Tibial artery (tissue), 4 donors: ENCODE measurements around the gene KRT85.
"Not testable (repeated sequence)": the region's sequence is repeated elsewhere in the genome, so short reads cannot be mapped to it uniquely, and the experiment has no call there.

ENCODE experiments used
- DNase-seq, 2 donors: peaks; one replicate each; pipeline ENCODE4 v3.0.0-alpha.2; 2019
- H3K27ac ChIP-seq, 2 donors: fragments of 200-600 bp; sonication (generic) in 1 of 2; 1 replicate in 1 of 2; 2 replicates in 1 of 2; pipeline ENCODE4 v1.5.1; 2018 to 2019; ENCODE audit warnings: mild to moderate bottlenecking in 1 of 2
- H3K27me3 ChIP-seq, 2 donors: fragments of 200-600 bp; sonication (generic) in 1 of 2; one replicate each; pipeline versions ENCODE4 v1.5.1 to v1.6.0; 2016 to 2019
- H3K36me3 ChIP-seq, 3 donors: fragments of 200-600 bp; sonication (generic) in 2 of 3; one replicate each; pipeline ENCODE4 v1.5.1; 2016 to 2019; ENCODE audit warnings: mild to moderate bottlenecking in 2 of 3
- H3K4me1 ChIP-seq, 4 donors: fragments of 200-600 bp; sonication (generic) in 2 of 4; 1 replicate in 3 of 4; 2 replicates in 1 of 4; pipeline ENCODE4 v1.5.1; 2016 to 2019
- H3K4me3 ChIP-seq, 2 donors: fragments of 200-600 bp; sonication (generic) in 1 of 2; 1 replicate in 1 of 2; 2 replicates in 1 of 2; pipeline ENCODE4 v1.5.1; 2018 to 2019; ENCODE audit warnings: mild to moderate bottlenecking in 2 of 2
- H3K9me3 ChIP-seq, 3 donors: fragments of 200-600 bp; sonication (generic) in 1 of 3; one replicate each; pipeline ENCODE4 v1.5.1; 2016 to 2019
- intact Hi-C: fragments of 100-400 bp; cut with DNase I; formaldehyde crosslinking; loops from one replicate; pipeline ENCODE4 v1.15.0; 2023; ENCODE audit warnings: low total_unique reads
- TF ChIP-seq, protein P1 (sequence below), 2 experiments: fragments of 200-600 bp in 1 of 2; fragments of 450-650 bp in 1 of 2; IDR thresholded peaks; one replicate each; pipeline ENCODE4 v1.5.1; 2017 to 2019; ENCODE audit warnings: antibody characterized with exemption in 2 of 2, mild to moderate bottlenecking in 1 of 2, moderate library complexity in 1 of 2

Gene KRT85

DNA sequence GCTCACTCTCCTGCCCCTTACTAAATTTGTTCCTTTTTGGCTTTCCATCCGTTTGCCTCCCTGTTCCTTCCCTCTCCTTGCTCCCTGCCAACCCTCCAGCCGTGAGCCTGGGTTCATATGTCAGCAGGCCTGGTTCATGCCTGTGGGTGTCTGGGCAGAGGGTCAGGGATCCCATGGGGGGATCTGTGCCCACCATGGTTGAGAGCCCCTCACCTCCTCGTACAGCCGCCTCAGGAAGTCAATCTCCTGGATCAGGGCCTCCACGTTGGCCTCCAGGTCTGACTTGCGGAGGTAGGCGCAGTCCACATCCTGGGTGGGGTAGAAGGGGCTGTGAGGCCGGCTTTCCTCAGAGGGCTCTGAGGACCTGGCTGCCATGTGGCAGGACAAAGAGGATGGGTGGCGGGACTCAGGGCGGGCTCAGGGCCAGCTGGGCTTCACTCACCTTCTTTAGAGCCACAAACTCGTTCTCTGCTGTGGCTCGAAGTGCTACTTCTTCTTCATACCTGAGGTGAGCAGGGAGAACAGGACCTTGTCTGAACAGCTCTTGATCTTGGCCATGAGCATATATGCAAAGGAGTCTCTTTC is 49.7 kb downstream of the KRT85 start:
- peaks cover 0 to 28% of the 10 kb centered on the region in 2 donors for H3K27me3 ChIP-seq
- no peaks in the 10 kb centered on the region for H3K4me1 ChIP-seq
- no peaks in the 10 kb centered on the region for H3K36me3 ChIP-seq
- intact Hi-C loops: no loop called here
- no peak overlapping the region for H3K27ac ChIP-seq
- H3K4me3 ChIP-seq: no peak overlapping the region
- DNase-seq: peak in 1 of 2 donors; percentile 43
- TF ChIP-seq, protein P1, sequence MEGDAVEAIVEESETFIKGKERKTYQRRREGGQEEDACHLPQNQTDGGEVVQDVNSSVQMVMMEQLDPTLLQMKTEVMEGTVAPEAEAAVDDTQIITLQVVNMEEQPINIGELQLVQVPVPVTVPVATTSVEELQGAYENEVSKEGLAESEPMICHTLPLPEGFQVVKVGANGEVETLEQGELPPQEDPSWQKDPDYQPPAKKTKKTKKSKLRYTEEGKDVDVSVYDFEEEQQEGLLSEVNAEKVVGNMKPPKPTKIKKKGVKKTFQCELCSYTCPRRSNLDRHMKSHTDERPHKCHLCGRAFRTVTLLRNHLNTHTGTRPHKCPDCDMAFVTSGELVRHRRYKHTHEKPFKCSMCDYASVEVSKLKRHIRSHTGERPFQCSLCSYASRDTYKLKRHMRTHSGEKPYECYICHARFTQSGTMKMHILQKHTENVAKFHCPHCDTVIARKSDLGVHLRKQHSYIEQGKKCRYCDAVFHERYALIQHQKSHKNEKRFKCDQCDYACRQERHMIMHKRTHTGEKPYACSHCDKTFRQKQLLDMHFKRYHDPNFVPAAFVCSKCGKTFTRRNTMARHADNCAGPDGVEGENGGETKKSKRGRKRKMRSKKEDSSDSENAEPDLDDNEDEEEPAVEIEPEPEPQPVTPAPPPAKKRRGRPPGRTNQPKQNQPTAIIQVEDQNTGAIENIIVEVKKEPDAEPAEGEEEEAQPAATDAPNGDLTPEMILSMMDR (IDR thresholded peaks at IDR 0.05): no peak
- H3K9me3 ChIP-seq: no peaks in the 10 kb centered on the region

DNA sequence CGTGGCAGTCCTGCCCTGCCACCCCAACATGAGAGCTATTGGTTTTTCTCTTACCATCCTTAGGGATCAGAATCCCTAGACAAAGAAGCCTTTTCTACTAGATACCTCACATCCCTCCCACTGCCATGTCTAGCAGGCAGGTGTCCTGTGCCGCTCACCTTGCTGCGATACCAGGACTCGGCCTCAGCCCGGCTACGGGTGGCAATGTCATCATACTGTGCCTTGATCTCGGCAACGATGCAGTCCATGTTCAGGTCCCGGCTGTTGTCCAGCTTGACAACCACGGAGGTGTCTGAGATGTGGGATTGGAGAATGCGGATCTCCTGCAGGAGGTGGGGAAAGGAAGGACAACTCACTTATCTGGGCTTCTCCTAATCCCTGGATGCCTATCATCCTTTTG is 50.6 kb downstream of the KRT85 start:
- peaks cover 0 to 28% of the 10 kb centered on the region in 2 donors for H3K27me3 ChIP-seq
- intact Hi-C loops: no loop called here
- H3K4me3 ChIP-seq: no peak overlapping the region
- no peaks in the 10 kb centered on the region for H3K4me1 ChIP-seq
- no peak overlapping the region for H3K27ac ChIP-seq
- H3K9me3 ChIP-seq: no peaks in the 10 kb centered on the region
- TF ChIP-seq, protein P1 (IDR thresholded peaks at IDR 0.05): no peak
- no peaks in the 10 kb centered on the region for H3K36me3 ChIP-seq
- DNase-seq: peak in 1 of 2 donors; percentile 53

DNA sequence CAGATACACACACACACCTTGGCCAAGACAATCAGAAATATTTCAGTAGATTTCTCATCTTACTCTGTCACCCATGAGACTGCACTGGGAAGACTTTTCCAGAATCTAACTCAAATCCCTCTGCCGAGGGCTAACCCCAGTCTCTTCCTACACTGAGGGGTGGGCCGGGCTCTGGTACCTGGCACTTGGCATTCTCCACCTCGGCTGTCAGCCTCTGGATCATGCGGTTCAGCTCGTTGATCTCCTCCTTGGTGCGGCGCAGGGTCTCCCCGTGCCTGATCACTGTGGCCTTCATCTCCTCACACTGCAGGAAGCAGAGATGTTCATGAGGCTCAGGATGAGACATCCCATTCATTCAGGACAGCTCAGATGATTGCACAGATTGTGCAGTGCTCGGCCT is 51.0 kb downstream of the KRT85 start:
- peaks cover 0 to 28% of the 10 kb centered on the region in 2 donors for H3K27me3 ChIP-seq
- H3K27ac ChIP-seq: no peak overlapping the region
- TF ChIP-seq, protein P1 (IDR thresholded peaks at IDR 0.05): no peak
- DNase-seq: no peak
- H3K4me1 ChIP-seq: no peaks in the 10 kb centered on the region
- intact Hi-C loops: no loop called here
- H3K4me3 ChIP-seq: no peak overlapping the region
- no peaks in the 10 kb centered on the region for H3K36me3 ChIP-seq
- no peaks in the 10 kb centered on the region for H3K9me3 ChIP-seq

DNA sequence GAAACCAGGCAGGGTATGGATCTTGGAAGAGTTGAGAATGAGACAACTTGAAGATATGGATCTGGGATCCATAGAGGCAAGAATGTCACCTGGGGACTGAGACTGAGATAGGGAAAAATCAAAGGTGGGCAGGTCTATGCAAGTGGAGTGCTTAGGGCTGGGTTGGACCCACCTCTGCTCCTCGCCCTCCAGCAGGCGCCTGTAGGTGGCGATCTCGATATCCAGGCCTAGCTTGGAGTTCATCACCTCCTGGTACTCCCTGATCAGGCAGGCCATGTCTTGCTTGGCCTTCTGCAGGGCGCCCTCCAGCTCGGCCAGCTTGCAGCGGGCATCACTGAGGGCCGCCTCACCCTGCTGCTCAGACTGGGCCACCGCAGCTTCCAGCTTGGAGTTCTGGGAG is 51.6 kb downstream of the KRT85 start:
- H3K4me3 ChIP-seq, H3K9me3 ChIP-seq, H3K36me3 ChIP-seq, H3K4me1 ChIP-seq, H3K27ac ChIP-seq, intact Hi-C loops: not testable (repeated sequence)
- H3K27me3 ChIP-seq: peaks cover 0 to 22% of the 10 kb centered on the region in 2 donors
- DNase-seq: peak in 1 of 2 donors; percentile 45
- TF ChIP-seq, protein P1 (IDR thresholded peaks at IDR 0.05): peak in 1 of 2 experiments; percentile 4

DNA sequence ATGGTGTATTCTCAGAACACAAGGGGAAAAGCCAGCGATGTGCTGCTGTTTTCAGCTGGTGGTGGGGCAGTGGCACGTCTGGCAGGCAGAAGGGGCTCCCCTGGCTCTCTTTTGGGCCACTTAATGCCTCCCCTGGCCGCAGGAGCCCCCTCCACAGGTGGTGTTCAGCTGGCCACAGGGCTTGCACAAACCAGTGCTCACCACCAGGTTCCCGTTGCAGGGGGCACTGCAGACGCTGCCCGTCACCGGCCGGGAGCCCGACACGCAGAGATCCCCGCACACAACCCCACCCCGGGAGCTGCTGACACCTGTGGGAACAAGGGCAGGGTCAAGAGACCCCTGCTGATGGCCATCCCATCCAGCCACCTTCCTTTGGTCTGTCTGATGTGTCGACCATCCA is 52.8 kb downstream of the KRT85 start:
- peak in 1 of 2 donors; percentile 62 for DNase-seq
- TF ChIP-seq, protein P1 (IDR thresholded peaks at IDR 0.05): no peak
- Histone ChIP-seq H3K27ac (no peak overlapping the region), H3K27me3 (peaks cover 0 to 10% of the 10 kb centered on the region in 2 donors), H3K36me3 (no peaks in the 10 kb centered on the region), H3K4me3 (no peak overlapping the region), H3K9me3 (no peaks in the 10 kb centered on the region), H3K4me1 (peaks cover 0 to under 1% (median 0%) of the 10 kb centered on the region in 4 donors)
- intact Hi-C loops: no loop called here

DNA sequence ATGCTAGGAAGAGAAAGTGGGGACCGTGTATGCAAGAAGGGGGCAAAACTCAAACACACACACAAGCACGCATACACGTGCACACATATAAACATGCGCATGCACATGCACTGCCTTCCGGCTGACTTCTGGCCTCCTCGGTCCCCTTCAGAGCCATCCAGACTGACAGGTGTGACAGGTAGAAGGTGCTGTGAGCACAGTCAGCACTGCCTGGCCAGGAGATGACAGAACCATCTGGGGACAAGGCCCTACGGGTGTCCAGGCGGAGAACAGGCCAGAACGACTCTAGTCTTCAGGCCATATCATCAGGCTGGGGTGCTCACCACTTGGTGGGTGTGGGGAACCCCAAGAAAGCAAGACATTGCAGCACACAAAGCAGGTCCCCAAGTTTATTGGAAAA is 53.4 kb downstream of the KRT85 start:
- Histone ChIP-seq H3K27me3 (peaks cover 0 to 4% of the 10 kb centered on the region in 2 donors), H3K4me3 (no peak overlapping the region), H3K4me1 (peaks cover 0 to 7% (median 3%) of the 10 kb centered on the region in 4 donors), H3K9me3 (no peaks in the 10 kb centered on the region), H3K27ac (no peak overlapping the region), H3K36me3 (no peaks in the 10 kb centered on the region)
- TF ChIP-seq, protein P1 (IDR thresholded peaks at IDR 0.05): no peak
- intact Hi-C loops: no loop called here
- DNase-seq: no peak
